Lung (tissue), 12 donors: ENCODE results near the gene LYRM2. TPM values are rescaled to one million over a fixed set of nuclear protein-coding genes. Genes with fewer than 3 reads are reported as not detected.

Experiments used
- ATAC-seq: fragments of 200-7000 bp; cut with Tn5 transposase; one replicate; pipeline ENCODE4 v1.9.1; 2020; ENCODE audit warnings: moderate number of reproducible peaks; ENCODE audit not compliant: insufficient read depth, low FRiP score
- DNase-seq, 3 donors: peaks; one replicate each; pipeline ENCODE4 v3.0.0-alpha.2; 2013 to 2017
- H3K27ac ChIP-seq, 2 donors: one replicate each; pipeline ENCODE4 v1.5.1; 2013; ENCODE audit warnings: mild to moderate bottlenecking in 2 of 2, moderate library complexity in 2 of 2, control low read depth in 1 of 2, inconsistent platforms in 1 of 2, low read depth in 1 of 2, low read length in 1 of 2
- H3K27me3 ChIP-seq, 3 donors: one replicate each; pipeline ENCODE4 v1.5.1; 2013; ENCODE audit warnings: low read length in 2 of 3; ENCODE audit not compliant: control insufficient read depth in 3 of 3, insufficient read depth in 3 of 3
- H3K36me3 ChIP-seq, 4 donors: one replicate each; pipeline ENCODE4 v1.5.1; 2013; ENCODE audit warnings: low read length in 4 of 4, mild to moderate bottlenecking in 1 of 4, moderate library complexity in 1 of 4; ENCODE audit not compliant: control insufficient read depth in 4 of 4, insufficient read depth in 4 of 4
- H3K4me1 ChIP-seq, 5 donors: one replicate each; pipeline ENCODE4 v1.5.1; 2013; ENCODE audit warnings: low read length in 5 of 5, mild to moderate bottlenecking in 2 of 5, moderate library complexity in 1 of 5; ENCODE audit not compliant: control insufficient read depth in 5 of 5, insufficient read depth in 5 of 5
- H3K4me3 ChIP-seq: one replicate; pipeline ENCODE4 v1.5.1; 2013; ENCODE audit warnings: mild to moderate bottlenecking, control low read depth, moderate library complexity
- H3K9ac ChIP-seq, 2 donors: one replicate each; pipeline ENCODE4 v1.5.1; 2013; ENCODE audit warnings: low read length in 2 of 2, control low read depth in 1 of 2; ENCODE audit not compliant: insufficient read depth in 1 of 2
- H3K9me3 ChIP-seq, 4 donors: one replicate each; pipeline ENCODE4 v1.5.1; 2013; ENCODE audit warnings: low read length in 3 of 4, mild to moderate bottlenecking in 1 of 4, moderate library complexity in 1 of 4; ENCODE audit not compliant: control insufficient read depth in 4 of 4, insufficient read depth in 3 of 4
- WGBS, 2 donors: extraction: QIAGEN DNeasy Blood & Tissue Kit; methylation state at CpG; one replicate each; pipeline ENCODE4 v1.1.7; 2013; 5-methylcytosine and 5-hydroxymethylcytosine counted together
- polyA plus RNA-seq, 2 donors: library from polyadenylated mRNA; stranded (reverse); fragments of 200-250 nt; gene quantifications; one replicate each; pipeline ENCODE4 v1.2.1, GENCODE V29; 2013
- total RNA-seq, 2 donors: library from RNA; depleted of rRNA in 1 of 2; stranded (reverse); fragments of >200 nt in 1 of 2; gene quantifications; one replicate each; pipeline ENCODE4 v1.2.1, GENCODE V29; 2014 to 2021
- TF ChIP-seq, protein P1 (sequence below): IDR thresholded peaks from 2 replicates; pipeline ENCODE4 v1.5.1; 2012; ENCODE audit warnings: mild to moderate bottlenecking; ENCODE audit errors: control extremely low read depth, extremely low read depth
- donor health status: control.
- donor health status: control.
- donor health status: Bipolar disorder and iron deficiency.
- donor health status: healthy.
- donor health status: DM: yes; HTN: yes; CAD: no.

Gene LYRM2
- total and polyA plus RNA-seq, 4 donors, result 25.6 to 38.1 (median 27.1) TPM

DNA sequence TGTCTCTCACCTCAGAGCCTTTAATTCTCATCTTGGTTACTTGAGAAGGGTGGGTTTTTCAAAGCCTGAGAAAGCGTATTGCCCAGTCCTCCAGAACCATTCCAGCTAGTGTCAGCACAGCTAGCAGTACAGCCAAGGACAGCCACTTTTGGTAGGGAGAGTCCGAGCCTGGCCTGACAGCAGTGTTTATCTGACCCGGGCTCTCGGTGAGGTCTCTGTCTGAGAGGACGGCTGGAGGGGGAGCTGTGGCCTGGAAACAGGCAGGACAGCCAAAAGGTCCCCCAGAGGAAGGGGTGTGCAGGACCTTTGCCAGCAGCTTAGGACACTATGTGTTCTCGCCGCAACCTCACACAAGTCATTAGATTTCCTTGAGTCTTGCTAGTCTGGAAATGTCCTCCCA, 38.8 kb downstream of the LYRM2 start:
- Histone ChIP-seq H3K4me1 (peaks cover 0 to 4% (median 0%) of the 10 kb centered on the region in 5 donors), H3K36me3 (peaks cover 0 to 2% (median 0%) of the 10 kb centered on the region in 4 donors), H3K9ac (peak overlapping the region in 1 of 2 donors; percentile 34), H3K27ac (no peak overlapping the region), H3K27me3 (no peaks in the 10 kb centered on the region), H3K4me3 (no peak overlapping the region), H3K9me3 (no peaks in the 10 kb centered on the region)
- ATAC-seq (no peak), DNase-seq (no peak)
- WGBS, 2 donors, result 82 to 87% methylated on average over 7 of the region's 7 CpGs
- TF ChIP-seq, protein P1, sequence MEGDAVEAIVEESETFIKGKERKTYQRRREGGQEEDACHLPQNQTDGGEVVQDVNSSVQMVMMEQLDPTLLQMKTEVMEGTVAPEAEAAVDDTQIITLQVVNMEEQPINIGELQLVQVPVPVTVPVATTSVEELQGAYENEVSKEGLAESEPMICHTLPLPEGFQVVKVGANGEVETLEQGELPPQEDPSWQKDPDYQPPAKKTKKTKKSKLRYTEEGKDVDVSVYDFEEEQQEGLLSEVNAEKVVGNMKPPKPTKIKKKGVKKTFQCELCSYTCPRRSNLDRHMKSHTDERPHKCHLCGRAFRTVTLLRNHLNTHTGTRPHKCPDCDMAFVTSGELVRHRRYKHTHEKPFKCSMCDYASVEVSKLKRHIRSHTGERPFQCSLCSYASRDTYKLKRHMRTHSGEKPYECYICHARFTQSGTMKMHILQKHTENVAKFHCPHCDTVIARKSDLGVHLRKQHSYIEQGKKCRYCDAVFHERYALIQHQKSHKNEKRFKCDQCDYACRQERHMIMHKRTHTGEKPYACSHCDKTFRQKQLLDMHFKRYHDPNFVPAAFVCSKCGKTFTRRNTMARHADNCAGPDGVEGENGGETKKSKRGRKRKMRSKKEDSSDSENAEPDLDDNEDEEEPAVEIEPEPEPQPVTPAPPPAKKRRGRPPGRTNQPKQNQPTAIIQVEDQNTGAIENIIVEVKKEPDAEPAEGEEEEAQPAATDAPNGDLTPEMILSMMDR, result no peak

DNA sequence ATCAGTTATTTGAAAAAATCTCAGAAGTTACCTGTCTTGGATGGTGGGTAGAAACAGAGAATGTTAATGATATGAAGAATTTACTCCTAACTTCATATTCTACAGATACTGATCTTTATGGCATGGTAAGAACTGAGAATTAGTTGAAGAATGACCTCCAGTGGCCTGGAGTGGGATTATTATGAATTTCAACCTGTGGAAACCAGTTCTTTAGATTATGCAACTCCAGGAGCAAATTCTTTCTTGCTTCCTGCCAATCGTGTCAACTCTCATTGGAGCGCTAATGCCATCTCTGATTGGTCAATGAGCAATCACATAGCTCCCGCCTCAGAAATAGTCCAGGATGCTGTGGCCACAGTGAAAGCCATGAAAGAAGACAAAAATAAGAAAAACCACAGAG, 40.6 kb downstream of the LYRM2 start:
- 17 to 25% methylated on average over 3 of the region's 3 CpGs for WGBS, 2 donors
- Histone ChIP-seq H3K4me1 (peaks cover 0 to 4% (median 0%) of the 10 kb centered on the region in 5 donors), H3K36me3 (no peaks in the 10 kb centered on the region), H3K27ac (no peak overlapping the region), H3K9ac (no peak overlapping the region), H3K9me3 (no peaks in the 10 kb centered on the region), H3K4me3 (no peak overlapping the region), H3K27me3 (no peaks in the 10 kb centered on the region)
- peak; percentile 76 for ATAC-seq
- DNase-seq, result peak; percentile 42 to 75 (median 54)
- TF ChIP-seq, protein P1, result no peak

GRCh38 chr6:89597372-89597771, 41.2 kb downstream of the LYRM2 start:
- DNase-seq, result no peak
- TF ChIP-seq, protein P1, result no peak
- Histone ChIP-seq H3K4me1 (peaks cover 0 to 4% (median 0%) of the 10 kb centered on the region in 5 donors), H3K4me3 (no peak overlapping the region), H3K36me3 (no peaks in the 10 kb centered on the region), H3K27me3 (no peaks in the 10 kb centered on the region), H3K27ac (no peak overlapping the region), H3K9ac (no peak overlapping the region), H3K9me3 (no peaks in the 10 kb centered on the region)
- no peak for ATAC-seq
- WGBS, 2 donors, result 48 to 83% methylated on average over 2 of the region's 2 CpGs

DNA sequence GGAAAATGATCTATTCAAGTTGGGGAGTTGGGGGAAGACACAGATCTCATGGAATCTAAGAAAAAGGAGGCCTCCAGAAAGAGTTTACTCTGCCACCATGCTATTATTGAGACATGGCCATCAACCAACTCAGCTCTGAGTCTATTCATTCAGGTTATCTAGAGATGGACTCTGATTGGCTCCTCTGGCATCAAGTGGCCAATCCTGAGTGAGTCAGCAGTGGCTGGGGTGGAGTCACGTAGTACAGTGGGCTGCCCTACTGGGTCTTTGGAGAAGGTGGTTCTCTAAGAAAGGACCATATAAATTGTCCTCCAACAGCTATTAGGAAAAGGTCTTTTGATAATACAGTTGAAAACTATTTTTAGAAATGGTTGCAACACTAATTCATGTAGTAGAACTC, 42.1 kb downstream of the LYRM2 start:
- ATAC-seq (no peak), DNase-seq (no peak)
- H3K36me3 ChIP-seq, result no peaks in the 10 kb centered on the region
- TF ChIP-seq, protein P1, result no peak
- H3K9me3 ChIP-seq, result no peaks in the 10 kb centered on the region
- H3K27ac ChIP-seq, result no peak overlapping the region
- no peak overlapping the region for H3K9ac ChIP-seq
- no peaks in the 10 kb centered on the region for H3K27me3 ChIP-seq
- WGBS, 2 donors, result 77 to 96% methylated on average over 1 of the region's 1 CpG
- H3K4me3 ChIP-seq, result no peak overlapping the region
- peaks cover 0 to 4% (median 0%) of the 10 kb centered on the region in 5 donors for H3K4me1 ChIP-seq
